Measurements from ENCODE around the gene KIAA1755. TPM values are rescaled to one million over a fixed set of nuclear protein-coding genes. Genes with fewer than 3 reads are reported as not detected.

KIAA1755 gene
- total and polyA plus RNA-seq, 10 of the 15 experiments (the other 5 are each of a cell fraction or from before 2014, with no cell fraction given) = not detected

- Histone ChIP-seq H3K4me3 (no peak overlapping the region), H3K9me3 (replicated peaks; ENCODE audit: control insufficient read depth, insufficient read depth, low read length) (no peaks in the 10 kb centered on the region), H2AFZ (ENCODE audit: control insufficient read depth, low read depth, low read length) (no peak overlapping the region), H3K79me2 (ENCODE audit: control insufficient read depth, insufficient read depth, low read length) (no peaks in the 10 kb centered on the region), H3K4me1 (ENCODE audit: control insufficient read depth, insufficient read depth, low read length) (no peaks in the 10 kb centered on the region; the same call in 1 of the 2 replicates), H3K36me3 (ENCODE audit: control insufficient read depth in 2 of 2, insufficient read depth in 2 of 2, low read length in 1 of 2) (no peaks in the 10 kb centered on the region), H3K9ac (ENCODE audit: control insufficient read depth, insufficient read depth, low read length) (no peak overlapping the region), H3K4me2 (ENCODE audit: control insufficient read depth, insufficient read depth) (no peak overlapping the region), H3K27ac (ENCODE audit: control insufficient read depth, insufficient read depth) (no peak overlapping the region), H3K27me3 (replicated peaks in 1 of 2; ENCODE audit: control insufficient read depth in 2 of 2, insufficient read depth in 2 of 2, low read length in 1 of 2) (no peaks in the 10 kb centered on the region; a peak in 2 of 4 replicates), H4K20me1 (ENCODE audit: control insufficient read depth, insufficient read depth) (no peaks in the 10 kb centered on the region)
- DNase-seq (ENCODE audit: low read depth, low spot score) (no peak), ATAC-seq (no peak), FAIRE-seq (no peak)
- BruUV-seq (replicated peaks) = no TSS peak
- in situ Hi-C loops (cut with MboI) = no loop called here
- CTCF ChIA-PET = interaction anchor here (1.0 to 2.9 kb wide), 2 partner anchors 20 to 25 kb away, joined by 3 to 18 read pairs; no protein-coding TSS in a partner anchor
- RAD21 ChIA-PET (ENCODE audit: unreplicated experiment) = no interaction called here
- 50% methylated on average over 5 of the region's 5 CpGs for WGBS (ENCODE audit: insufficient coverage, insufficient replicate concordance, low lambda C conversion rate, missing lambda C conversion rate)
- SMC1A ChIA-PET (ENCODE audit: uncharacterized antibody, unreplicated experiment) = interaction anchor here (1.2 kb wide), 1 partner anchor 12 kb away, joined by 7 read pairs; no protein-coding TSS in a partner anchor
- POLR2A ChIA-PET = no interaction called here
- TF ChIP-seq ZBED1 (IDR thresholded peaks at IDR 0.05; ENCODE audit: borderline replicate concordance) (no peak), USF2 (IDR thresholded peaks at IDR 0.05; ENCODE audit: borderline replicate concordance, low read depth, low read length) (no peak), JUND (IDR thresholded peaks at IDR 0.05; ENCODE audit: low read depth, low read length) (no peak), EED (IDR thresholded peaks at IDR 0.05; ENCODE audit: low read depth) (no peak), BRCA1 (IDR thresholded peaks at IDR 0.05; ENCODE audit: low read depth, low read length) (no peak), MLLT1 (IDR thresholded peaks at IDR 0.05) (no peak), TCF3 (IDR thresholded peaks at IDR 0.05; ENCODE audit: borderline replicate concordance, insufficient read depth, low read depth, low read length) (no peak), RAD21 (IDR thresholded peaks at IDR 0.05; ENCODE audit: insufficient read depth, low read depth, low read length) (no peak), NFYA (IDR thresholded peaks at IDR 0.05; ENCODE audit: borderline replicate concordance, low read depth, low read length) (no peak), ZNF687 (IDR thresholded peaks at IDR 0.05) (no peak), ZNF24 (IDR thresholded peaks at IDR 0.05) (no peak), HCFC1 (IDR thresholded peaks at IDR 0.05; ENCODE audit: low read length) (no peak), MEF2B (IDR thresholded peaks at IDR 0.05; ENCODE audit: partially characterized antibody, poor library complexity, severe bottlenecking) (no peak), SUPT20H (IDR thresholded peaks at IDR 0.05; ENCODE audit: borderline replicate concordance, control insufficient read depth, low read depth, low read length) (no peak), NFIC (IDR thresholded peaks at IDR 0.05; ENCODE audit: low read depth, low read length) (no peak)
- intact Hi-C loops (cut with micrococcal nuclease; ENCODE audit: unreplicated experiment) = no loop called here
These were observed 65.5 kb downstream of the KIAA1755 start for GRCh38 chr20:38194971-38195504.

All from GM12878 (cell line).